Ramos (cell line): ENCODE results near the gene FST.

Experiments
- in situ Hi-C: fragments of 300-500 bp; cut with MboI; formaldehyde crosslinking; loops from one replicate; pipeline ENCODE4 v1.14.3; 2022; ENCODE audit warnings: low sequenced_read_pairs; ENCODE audit not compliant: unreplicated experiment

The FST gene

GRCh38 chr5:53472720-53473510 is 7.5 kb upstream of the FST start:
- in situ Hi-C loops: no loop called here

GRCh38 chr5:53473633-53474032 is 6.8 kb upstream of the FST start:
- in situ Hi-C loops: no loop called here

- in situ Hi-C loops: no loop called here
Observed at GRCh38 chr5:53475320-53475719, 5.1 kb upstream of the FST start.

GRCh38 chr5:53476019-53476418 is 4.4 kb upstream of the FST start:
- in situ Hi-C loops: no loop called here

GRCh38 chr5:53476531-53477480 is 3.6 kb upstream of the FST start:
- in situ Hi-C loops: no loop called here

GRCh38 chr5:53478411-53479044 is 1.9 kb upstream of the FST start:
- in situ Hi-C loops: no loop called here

GRCh38 chr5:53479045-53479589 is 1.3 kb upstream of the FST start:
- in situ Hi-C loops: no loop called here

- in situ Hi-C loops: loop anchor here (10.0 kb wide), 1 partner anchor 735 kb away; no protein-coding TSS in a partner anchor
Observed at GRCh38 chr5:53479590-53480415, 626 bp upstream of the FST start.

- in situ Hi-C loops: loop anchor here (10.0 kb wide), 1 partner anchor 733 kb away; no protein-coding TSS in a partner anchor
Observed at GRCh38 chr5:53481159-53481886, 894 bp downstream of the FST start.

GRCh38 chr5:53481887-53482716 is 1.7 kb downstream of the FST start:
- in situ Hi-C loops: loop anchor here (10.0 kb wide), 1 partner anchor 733 kb away; no protein-coding TSS in a partner anchor

- in situ Hi-C loops: loop anchor here (10.0 kb wide), 1 partner anchor 732 kb away; no protein-coding TSS in a partner anchor
Observed at GRCh38 chr5:53482717-53483638, 2.5 kb downstream of the FST start.

GRCh38 chr5:53487436-53487835 is 7.0 kb downstream of the FST start:
- in situ Hi-C loops: loop anchor here (10.0 kb wide), 1 partner anchor 727 kb away; no protein-coding TSS in a partner anchor

- in situ Hi-C loops: loop anchor here (10.0 kb wide), 1 partner anchor 727 kb away; no protein-coding TSS in a partner anchor
Observed at GRCh38 chr5:53488195-53488722, 7.8 kb downstream of the FST start.

GRCh38 chr5:53490747-53491146 is 10.3 kb downstream of the FST start:
- in situ Hi-C loops: no loop called here

- in situ Hi-C loops: no loop called here
Observed at GRCh38 chr5:53501054-53501453, 20.6 kb downstream of the FST start.

GRCh38 chr5:53503562-53504218 is 23.3 kb downstream of the FST start:
- in situ Hi-C loops: no loop called here
